ENCODE results near the gene STARD5. TPM values are rescaled to one million over a fixed set of nuclear protein-coding genes. Genes with fewer than 3 reads are reported as not detected.

Gene STARD5
- total and polyA plus RNA-seq, 2 of the 4 experiments (the other 2 are of a cell fraction) = 5.0 to 22.8 TPM

DNA sequence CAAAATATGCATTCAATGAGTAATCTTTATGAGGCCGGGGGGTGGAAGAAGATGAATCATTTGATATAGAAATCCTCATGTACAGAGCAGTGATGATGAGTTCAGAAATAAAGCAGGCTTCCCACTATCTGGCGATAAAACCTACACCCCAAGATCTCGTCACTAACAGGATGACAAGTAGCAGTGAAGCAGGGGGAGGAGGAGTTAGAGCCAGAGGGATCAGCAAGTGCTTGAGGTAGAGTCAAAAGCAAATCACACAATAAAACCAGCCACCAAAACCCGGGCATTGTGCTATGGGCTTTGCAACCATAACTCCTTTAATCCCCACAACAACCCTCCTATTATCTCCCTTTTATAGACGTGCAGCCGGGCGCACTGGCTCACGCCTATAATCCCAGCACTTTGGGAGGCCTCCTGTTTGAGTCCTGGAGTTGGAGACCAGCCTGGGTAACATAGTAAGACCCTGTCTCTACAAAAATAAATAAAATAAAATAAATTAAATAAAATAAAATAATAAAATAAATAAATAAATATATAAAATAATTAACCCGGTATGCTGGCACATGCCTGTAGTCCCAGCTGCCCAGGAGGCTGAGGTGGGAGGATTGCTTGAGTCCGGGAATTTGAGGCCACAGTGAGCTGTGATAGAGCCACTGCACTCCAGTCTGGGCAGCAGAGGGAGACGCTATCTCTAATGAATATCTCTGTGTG is 53.0 kb downstream of the STARD5 start:
- peaks cover 3% of the 10 kb centered on the region; the same call in 1 of the 2 replicates for H3K9me1 ChIP-seq (ENCODE audit: insufficient read depth, low read length)
- no peak overlapping the region for H4K91ac ChIP-seq (ENCODE audit: insufficient read depth, low read depth, low read length)
- 0 out of 2 replicates have a peak overlapping the region, but pooled peaks have one; percentile 9 for H3K18ac ChIP-seq (ENCODE audit: low read depth, low read length)
- ChIA-PET POLR2A (ENCODE audit: unreplicated experiment) (no interaction called here), CTCF (no interaction called here)
- in situ Hi-C loops (cut with MboI; ENCODE audit: low sequenced_read_pairs) (no loop called here), dilution Hi-C loops (cut with HindIII; ENCODE audit: low sequenced_read_pairs, unreplicated experiment) (no loop called here), intact Hi-C loops (cut with micrococcal nuclease) (no loop called here)
- 93% methylated on average over 2 of the region's 11 CpGs; no CpG with 5 or more reads in 1 of the 2 experiments for WGBS, 2 experiments (ENCODE audit: extremely low coverage in 2 of 2, insufficient read length in 1 of 2)
- H4K5ac ChIP-seq (ENCODE audit: low read depth, low read length) = no peak overlapping the region
- no peaks in the 10 kb centered on the region for H3K9me3 ChIP-seq (ENCODE audit: control insufficient read depth, insufficient read depth, low read length)
- H3K4me1 ChIP-seq (ENCODE audit: control insufficient read depth, insufficient read depth, low read length) = peaks cover 7% of the 10 kb centered on the region
- peak overlapping the region; percentile 46; the same call in 1 of the 2 replicates for H3K14ac ChIP-seq (replicated peaks; ENCODE audit: low read depth, low read length)
- H2BK15ac ChIP-seq (ENCODE audit: low read depth, low read length) = no peak overlapping the region
- 0 out of 2 replicates have a peak overlapping the region, but pooled peaks have one; percentile 48 for H3K23ac ChIP-seq (ENCODE audit: low read depth, low read length)
- H2BK120ac ChIP-seq (ENCODE audit: low read depth, low read length) = peak overlapping the region; percentile 75; the same call in 1 of the 2 replicates
- peak overlapping the region; percentile 23; the same call in 1 of the 2 replicates for H3K4me2 ChIP-seq (ENCODE audit: low read depth, low read length)
- no TSS peak for BruUV-seq (replicated peaks)
- no peak overlapping the region for H3K56ac ChIP-seq (ENCODE audit: extremely low read depth, insufficient read depth, low read length)
- H2AK9ac ChIP-seq (replicated peaks; ENCODE audit: low read depth, low read length, poor library complexity) = no peak overlapping the region
- H3K27ac ChIP-seq (ENCODE audit: insufficient read depth, low read length) = no peak overlapping the region
- H3K79me1 ChIP-seq (ENCODE audit: low read depth in 1 of 2, low read length in 2 of 2) = no peaks in the 10 kb centered on the region
- H2BK5ac ChIP-seq (ENCODE audit: low read depth, low read length, poor library complexity, severe bottlenecking) = no peak overlapping the region
- H3K4ac ChIP-seq (ENCODE audit: low read depth, low read length) = 0 out of 2 replicates have a peak overlapping the region, but pooled peaks have one; percentile 29
- ATAC-seq (ENCODE audit: low read depth) (peak; percentile 4; the same call in 1 of the 2 replicates), DNase-seq (peak; percentile 77)
- no peak overlapping the region; a peak in 1 of 4 replicates for H4K8ac ChIP-seq (ENCODE audit: low read depth in 2 of 2, low read length in 2 of 2)
- H3K9ac ChIP-seq (ENCODE audit: low read depth, low read length) = no peak overlapping the region
- no peak overlapping the region for H2BK20ac ChIP-seq (ENCODE audit: low read depth, low read length)
- no peak overlapping the region for H2AK5ac ChIP-seq (ENCODE audit: low read depth, low read length)
- no peaks in the 10 kb centered on the region for H4K20me1 ChIP-seq (ENCODE audit: insufficient read depth, low read length)
- TF ChIP-seq FOS (IDR thresholded peaks at IDR 0.05; ENCODE audit: low read depth, low read length) = peak; percentile 41; the same call in 1 of the 2 replicates
- TF ChIP-seq, protein P1, sequence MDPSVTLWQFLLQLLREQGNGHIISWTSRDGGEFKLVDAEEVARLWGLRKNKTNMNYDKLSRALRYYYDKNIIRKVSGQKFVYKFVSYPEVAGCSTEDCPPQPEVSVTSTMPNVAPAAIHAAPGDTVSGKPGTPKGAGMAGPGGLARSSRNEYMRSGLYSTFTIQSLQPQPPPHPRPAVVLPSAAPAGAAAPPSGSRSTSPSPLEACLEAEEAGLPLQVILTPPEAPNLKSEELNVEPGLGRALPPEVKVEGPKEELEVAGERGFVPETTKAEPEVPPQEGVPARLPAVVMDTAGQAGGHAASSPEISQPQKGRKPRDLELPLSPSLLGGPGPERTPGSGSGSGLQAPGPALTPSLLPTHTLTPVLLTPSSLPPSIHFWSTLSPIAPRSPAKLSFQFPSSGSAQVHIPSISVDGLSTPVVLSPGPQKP (IDR thresholded peaks at IDR 0.05; ENCODE audit: borderline replicate concordance, low read depth, low read length) = no peak
- TF ChIP-seq RFX5 (IDR thresholded peaks at IDR 0.05; ENCODE audit: low read depth, low read length) = no peak
- no peak overlapping the region for H2AFZ ChIP-seq (replicated peaks; ENCODE audit: low read length, poor library complexity)
- H3K27me3 ChIP-seq (ENCODE audit: control insufficient read depth, insufficient read depth, low read length) = no peaks in the 10 kb centered on the region
- peaks cover 7% of the 10 kb centered on the region; the same call in 1 of the 2 replicates for H3K36me3 ChIP-seq (ENCODE audit: control insufficient read depth, insufficient read depth, low read length)
- no peak overlapping the region for H3K4me3 ChIP-seq (ENCODE audit: insufficient read depth, low read depth, low read length)

Measured in IMR-90 (cell line).